GM23248 (cell line): ENCODE data around the gene BPIFB6. TPM values are rescaled to one million over a fixed set of nuclear protein-coding genes. Genes with fewer than 3 reads are reported as not detected.

ENCODE experiments used
- DNase-seq: peaks from one replicate; pipeline ENCODE4 v3.0.0-alpha.2; 2015
- H2AFZ ChIP-seq: fragments of 200-600 bp; sonication (generic); 2 replicates; pipeline ENCODE4 v1.6.1; 2016; ENCODE audit warnings: antibody characterized with exemption
- H3F3A ChIP-seq: fragments of 200-600 bp; sonication (generic); 2 replicates; pipeline ENCODE4 v1.6.1; 2016; ENCODE audit warnings: mild to moderate bottlenecking, antibody characterized with exemption, mixed run types; ENCODE audit not compliant: insufficient read depth
- H3K27ac ChIP-seq: fragments of 200-600 bp; sonication (generic); 2 replicates; pipeline ENCODE4 v1.5.1; 2016; ENCODE audit warnings: mild to moderate bottlenecking
- H3K27me3 ChIP-seq: fragments of 200-600 bp; sonication (generic); replicated peaks from 2 replicates; pipeline ENCODE4 v1.6.1; 2016; ENCODE audit warnings: mild to moderate bottlenecking; ENCODE audit not compliant: insufficient read depth
- H3K36me3 ChIP-seq: fragments of 200-600 bp; sonication (generic); 2 replicates; pipeline ENCODE4 v1.6.1; 2016; ENCODE audit warnings: low read depth, mild to moderate bottlenecking
- H3K4me1 ChIP-seq: fragments of 200-600 bp; sonication (generic); 2 replicates; pipeline ENCODE4 v1.6.1; 2016; ENCODE audit warnings: mild to moderate bottlenecking; ENCODE audit not compliant: insufficient read depth
- H3K4me2 ChIP-seq: fragments of 200-600 bp; sonication (generic); one replicate; pipeline ENCODE4 v1.6.1; 2016; ENCODE audit warnings: mild to moderate bottlenecking; ENCODE audit not compliant: unreplicated experiment
- H3K4me3 ChIP-seq: fragments of 200-600 bp; sonication (generic); 2 replicates; pipeline ENCODE4 v1.5.1; 2016; ENCODE audit warnings: mild to moderate bottlenecking
- H3K79me2 ChIP-seq: fragments of 200-600 bp; sonication (generic); 2 replicates; pipeline ENCODE4 v1.6.1; 2016; ENCODE audit warnings: mild to moderate bottlenecking; ENCODE audit not compliant: insufficient read depth
- H3K9ac ChIP-seq: fragments of 200-600 bp; sonication (generic); 2 replicates; pipeline ENCODE4 v1.6.1; 2016; ENCODE audit warnings: mild to moderate bottlenecking
- H3K9me2 ChIP-seq: fragments of 200-600 bp; sonication (generic); 2 replicates; pipeline ENCODE4 v1.6.1; 2016; ENCODE audit warnings: mixed run types, mild to moderate bottlenecking, moderate library complexity; ENCODE audit not compliant: insufficient read depth
- H3K9me3 ChIP-seq: fragments of 200-600 bp; sonication (generic); one replicate; pipeline ENCODE4 v1.6.1; 2017; ENCODE audit warnings: low read depth
- H4K20me1 ChIP-seq: fragments of 200-600 bp; sonication (generic); 2 replicates; pipeline ENCODE4 v1.6.0; 2016; ENCODE audit not compliant: insufficient read depth
- EZH2 ChIP-seq: fragments of 200-600 bp; sonication (generic); IDR thresholded peaks from 2 replicates; pipeline ENCODE4 v1.6.1; 2018; ENCODE audit warnings: antibody characterized with exemption, mild to moderate bottlenecking; ENCODE audit not compliant: insufficient read depth, poor library complexity, severe bottlenecking
- EZH2phosphoT487 ChIP-seq: fragments of 200-600 bp; sonication (generic); IDR thresholded peaks from 2 replicates; pipeline ENCODE4 v1.6.1; 2018; ENCODE audit warnings: antibody characterized with exemption, moderate library complexity, mild to moderate bottlenecking, low read depth; ENCODE audit not compliant: insufficient read depth
- WGBS, 2 experiments: methylation state at CpG; one replicate each; pipeline ENCODE4 v1.1.6; 2015 to 2017; ENCODE audit warnings: low lambda C conversion rate in 2 of 2, low coverage in 1 of 2; ENCODE audit errors: missing lambda C conversion rate in 2 of 2; 5-methylcytosine and 5-hydroxymethylcytosine counted together
- in situ Hi-C: fragments of 300-500 bp; cut with MboI; formaldehyde crosslinking; loops from 2 replicates; pipeline ENCODE4 v1.15.0; 2020
- polyA plus RNA-seq: library from polyadenylated mRNA; unstranded; fragments of >200 nt; fragmentation: Nextera tagmentation; extraction: Ambion mirVana; gene quantifications from 2 replicates; pipeline ENCODE4 v1.2.1, GENCODE V29; 2016
- total RNA-seq: library from RNA; depleted of rRNA; stranded (reverse); fragments of >200 nt; shearing (Covaris generic); gene quantifications from 2 replicates; pipeline ENCODE4 v1.2.3, GENCODE V29; 2014

BPIFB6 gene
- total and polyA plus RNA-seq, 2 experiments from 2014 or later: not detected

DNA sequence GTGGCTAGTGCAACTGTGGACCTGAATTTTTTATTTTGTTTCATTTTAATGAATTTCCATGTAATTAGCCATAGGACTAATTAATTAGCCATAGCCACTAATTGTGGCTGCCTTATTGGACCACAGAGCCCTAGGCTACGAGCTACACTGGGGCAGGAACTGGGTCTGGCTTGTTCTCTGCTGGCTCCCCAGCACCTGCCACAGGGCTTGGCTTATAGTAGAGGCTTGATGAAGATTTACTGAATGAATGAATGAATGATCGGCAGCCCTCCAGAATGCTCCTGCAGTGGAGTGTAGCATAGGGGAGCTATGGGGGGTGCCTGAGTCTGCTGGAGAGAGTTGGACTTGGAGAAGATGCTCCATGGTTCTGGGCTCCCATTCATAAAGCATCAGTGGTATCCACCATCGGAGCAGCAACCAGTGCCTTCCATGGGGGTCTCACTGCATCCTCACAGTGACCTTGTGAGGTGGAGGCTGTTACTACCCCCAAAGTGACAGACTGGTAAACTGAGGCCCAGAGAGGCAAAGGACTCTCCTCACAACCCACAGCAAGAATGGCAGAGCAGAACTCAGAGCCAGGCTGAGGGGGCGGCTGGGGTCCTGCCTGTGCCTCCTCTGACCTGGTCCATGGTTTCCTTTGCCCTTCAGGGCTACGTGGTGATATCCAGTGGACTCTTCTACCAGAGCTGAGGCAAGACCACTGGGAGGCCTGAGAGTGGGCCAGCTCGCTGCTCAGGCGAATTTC lies 8.6 kb upstream of the BPIFB6 start:
- no peak overlapping the region for H3K4me2 ChIP-seq
- no peaks in the 10 kb centered on the region for H3K79me2 ChIP-seq
- H3K9me3 ChIP-seq: no peaks in the 10 kb centered on the region
- in situ Hi-C loops: no loop called here
- WGBS, 2 experiments: 25 to 28% methylated on average over 7 of the region's 7 CpGs
- H3K4me3 ChIP-seq: no peak overlapping the region
- no peak overlapping the region for H3K9ac ChIP-seq
- no peaks in the 10 kb centered on the region for H3K4me1 ChIP-seq
- no peak overlapping the region for H3K27ac ChIP-seq
- H4K20me1 ChIP-seq: no peaks in the 10 kb centered on the region
- no peak for DNase-seq
- H2AFZ ChIP-seq: no peak overlapping the region
- H3K36me3 ChIP-seq: no peaks in the 10 kb centered on the region
- H3F3A ChIP-seq: no peaks in the 10 kb centered on the region
- no peaks in the 10 kb centered on the region for H3K9me2 ChIP-seq
- peaks cover 9% of the 10 kb centered on the region; the same call in 1 of the 2 replicates for H3K27me3 ChIP-seq
- TF ChIP-seq EZH2 (no peak), EZH2phosphoT487 (no peak)

- no peaks in the 10 kb centered on the region for H4K20me1 ChIP-seq
- H3K9me3 ChIP-seq: no peaks in the 10 kb centered on the region
- no peak overlapping the region for H3K4me2 ChIP-seq
- no peak overlapping the region for H2AFZ ChIP-seq
- H3K27me3 ChIP-seq: 0 out of 2 replicates have a peak, but pooled peaks cover 5% of the 10 kb centered on the region
- TF ChIP-seq EZH2phosphoT487: no peak
- no peak for TF ChIP-seq EZH2
- DNase-seq: no peak
- no peaks in the 10 kb centered on the region for H3K79me2 ChIP-seq
- H3K4me1 ChIP-seq: no peaks in the 10 kb centered on the region
- WGBS, 2 experiments: 24 to 25% methylated on average over 5 to 6 of the region's 6 CpGs
- in situ Hi-C loops: no loop called here
- H3K9me2 ChIP-seq: no peaks in the 10 kb centered on the region
- no peak overlapping the region for H3K27ac ChIP-seq
- H3K36me3 ChIP-seq: no peaks in the 10 kb centered on the region
- H3K4me3 ChIP-seq: no peak overlapping the region
- no peak overlapping the region for H3K9ac ChIP-seq
- no peaks in the 10 kb centered on the region for H3F3A ChIP-seq
Observed at GRCh38 chr20:33023439-33024242, 7.8 kb upstream of the BPIFB6 start.

DNA sequence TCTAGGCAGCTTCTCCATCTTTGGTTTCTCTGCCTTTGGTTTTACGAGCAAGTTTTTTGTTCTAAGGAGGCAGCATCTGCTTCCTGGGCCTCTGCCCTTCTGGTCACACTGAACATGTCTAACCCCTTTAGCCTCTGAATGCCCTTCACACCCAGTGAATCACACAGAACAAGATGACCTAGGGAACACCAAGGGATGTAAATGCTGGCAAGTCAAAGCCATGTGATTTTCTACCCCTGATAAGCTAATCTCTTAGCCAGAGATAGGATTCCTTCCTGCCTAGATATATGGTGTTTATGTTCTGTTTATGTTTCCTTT lies 7.2 kb upstream of the BPIFB6 start:
- no peak overlapping the region for H3K4me2 ChIP-seq
- no peaks in the 10 kb centered on the region for H3K79me2 ChIP-seq
- WGBS, 2 experiments: 25% methylated on average over 1 of the region's 1 CpG
- no peak for TF ChIP-seq EZH2phosphoT487
- no peak for TF ChIP-seq EZH2
- no peak for DNase-seq
- H3K9me3 ChIP-seq: no peaks in the 10 kb centered on the region
- no peaks in the 10 kb centered on the region for H4K20me1 ChIP-seq
- H3F3A ChIP-seq: no peaks in the 10 kb centered on the region
- no peaks in the 10 kb centered on the region for H3K36me3 ChIP-seq
- H3K27me3 ChIP-seq: 0 out of 2 replicates have a peak, but pooled peaks cover 1% of the 10 kb centered on the region
- H2AFZ ChIP-seq: no peak overlapping the region
- H3K4me3 ChIP-seq: no peak overlapping the region
- no peaks in the 10 kb centered on the region for H3K4me1 ChIP-seq
- in situ Hi-C loops: no loop called here
- no peak overlapping the region for H3K9ac ChIP-seq
- H3K27ac ChIP-seq: no peak overlapping the region
- H3K9me2 ChIP-seq: no peaks in the 10 kb centered on the region

- Histone ChIP-seq H3K9me2 (no peaks in the 10 kb centered on the region), H3K79me2 (no peaks in the 10 kb centered on the region), H2AFZ (no peak overlapping the region), H4K20me1 (no peaks in the 10 kb centered on the region), H3K4me3 (no peak overlapping the region), H3K4me1 (no peaks in the 10 kb centered on the region), H3K9ac (no peak overlapping the region), H3F3A (no peaks in the 10 kb centered on the region), H3K27ac (no peak overlapping the region), H3K27me3 (no peaks in the 10 kb centered on the region), H3K4me2 (no peak overlapping the region), H3K9me3 (no peaks in the 10 kb centered on the region), H3K36me3 (no peaks in the 10 kb centered on the region)
- WGBS, 2 experiments: 21 to 23% methylated on average over 5 of the region's 5 CpGs
- TF ChIP-seq EZH2phosphoT487: no peak
- no peak for TF ChIP-seq EZH2
- DNase-seq: no peak
- in situ Hi-C loops: no loop called here
Observed at GRCh38 chr20:33024609-33025317, 6.7 kb upstream of the BPIFB6 start.
